Measurements from ENCODE around the gene TIMM17B.
A peak's percentile ranks its signal among the peaks of the same experiment; 100 is the strongest.
"Not testable (repeated sequence)": the region's sequence is repeated elsewhere in the genome, so short reads cannot be mapped to it uniquely, and the experiment has no call there.

The TIMM17B gene

GRCh38 chrX:48893556-48894348 is 3.8 kb downstream of the TIMM17B start:
- no peak for DNase-seq

GRCh38 chrX:48892896-48893295 is 4.7 kb downstream of the TIMM17B start:
- no peak for DNase-seq

GRCh38 chrX:48891402-48892288 is 5.9 kb downstream of the TIMM17B start:
- peak; percentile 64 for DNase-seq

- DNase-seq, result no peak
These were observed 6.6 kb downstream of the TIMM17B start for GRCh38 chrX:48890934-48891401.

- no peak for DNase-seq
These were observed 7.2 kb downstream of the TIMM17B start for GRCh38 chrX:48890296-48890925.

GRCh38 chrX:48886586-48886985 is 11.0 kb downstream of the TIMM17B start:
- DNase-seq, result not testable (repeated sequence)

GRCh38 chrX:48883729-48884128 is 13.8 kb downstream of the TIMM17B start:
- DNase-seq, result no peak

- DNase-seq, result not testable (repeated sequence)
These were observed 20.6 kb downstream of the TIMM17B start for GRCh38 chrX:48876944-48877343.

- not testable (repeated sequence) for DNase-seq
These were observed 25.6 kb downstream of the TIMM17B start for GRCh38 chrX:48872017-48872416.

GRCh38 chrX:48864210-48864609 is 33.4 kb downstream of the TIMM17B start:
- DNase-seq, result no peak

- no peak for DNase-seq
These were observed 42.7 kb downstream of the TIMM17B start for GRCh38 chrX:48854898-48855297.

GRCh38 chrX:48854121-48854804 is 43.3 kb downstream of the TIMM17B start:
- DNase-seq, result not testable (repeated sequence)

GRCh38 chrX:48853494-48853893 is 44.1 kb downstream of the TIMM17B start:
- DNase-seq, result not testable (repeated sequence)

- no peak for DNase-seq
These were observed 44.7 kb downstream of the TIMM17B start for GRCh38 chrX:48852857-48853256.

GRCh38 chrX:48848847-48849246 is 48.7 kb downstream of the TIMM17B start:
- DNase-seq, result no peak

Measured in effector CD8-positive, alpha-beta T cell (primary cell).